Measurements from ENCODE around the gene SMG6.
"Not testable (repeated sequence)": the region's sequence is repeated elsewhere in the genome, so short reads cannot be mapped to it uniquely, and the experiment has no call there.

The SMG6 gene

DNA sequence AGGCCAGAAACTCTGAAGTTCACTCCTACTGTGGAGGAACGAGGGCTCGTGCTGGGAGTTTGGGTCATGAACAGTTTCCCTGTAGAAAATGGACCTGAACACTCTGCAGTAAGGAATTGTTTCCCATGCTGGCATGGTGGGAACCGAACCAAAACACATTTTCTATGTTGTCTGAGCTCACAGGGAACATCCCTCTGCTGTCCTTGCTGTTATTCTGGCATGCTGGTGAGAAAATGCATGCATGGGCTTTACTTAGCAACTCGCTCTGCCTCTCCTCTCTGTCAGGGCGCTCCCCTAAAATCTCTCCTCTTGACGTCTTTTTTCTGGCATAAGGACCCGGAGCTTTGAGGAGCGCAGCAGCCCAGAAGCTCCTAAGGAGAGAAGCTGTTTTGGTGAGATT, 283.9 kb downstream of the SMG6 start:
- no peak for DNase-seq

DNA sequence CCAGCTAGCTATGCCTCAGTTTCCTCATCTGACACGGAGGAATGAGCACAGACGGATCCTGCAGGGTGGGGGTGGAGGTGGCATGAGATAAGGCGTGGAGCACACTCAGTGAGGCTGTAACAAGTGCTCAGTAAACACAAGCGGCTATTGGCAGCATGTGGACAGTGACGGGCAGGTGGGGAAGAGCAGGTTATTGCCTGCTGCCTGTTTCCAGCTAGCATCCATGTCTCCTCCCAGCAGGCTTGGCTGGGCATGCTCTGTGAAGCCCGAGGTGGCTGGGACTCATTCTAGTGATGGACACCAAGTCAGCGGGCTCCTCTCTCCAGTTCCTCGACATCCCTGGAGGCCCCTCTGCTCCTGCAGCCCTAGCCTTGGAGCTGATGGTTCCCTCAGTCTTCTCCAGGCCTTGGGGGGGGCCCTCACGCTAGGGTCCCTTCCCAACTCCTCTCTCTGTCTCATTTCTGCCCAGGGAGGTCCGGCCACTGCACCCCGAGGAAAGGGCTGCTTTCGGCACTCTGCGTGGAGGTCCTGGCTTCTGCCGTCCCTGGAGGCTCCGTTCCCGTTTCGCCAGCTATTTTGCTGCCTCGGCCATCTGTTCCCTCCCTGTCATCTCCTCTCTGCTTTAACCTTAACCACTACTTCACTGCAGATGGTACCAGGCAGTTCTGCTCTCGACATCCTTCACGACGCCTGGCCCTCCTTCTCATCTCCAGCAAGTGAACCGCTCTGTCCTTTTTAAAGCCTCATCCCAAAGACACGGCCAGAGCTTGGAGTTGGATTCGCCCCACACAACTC, 284.7 kb downstream of the SMG6 start:
- DNase-seq, result no peak

DNA sequence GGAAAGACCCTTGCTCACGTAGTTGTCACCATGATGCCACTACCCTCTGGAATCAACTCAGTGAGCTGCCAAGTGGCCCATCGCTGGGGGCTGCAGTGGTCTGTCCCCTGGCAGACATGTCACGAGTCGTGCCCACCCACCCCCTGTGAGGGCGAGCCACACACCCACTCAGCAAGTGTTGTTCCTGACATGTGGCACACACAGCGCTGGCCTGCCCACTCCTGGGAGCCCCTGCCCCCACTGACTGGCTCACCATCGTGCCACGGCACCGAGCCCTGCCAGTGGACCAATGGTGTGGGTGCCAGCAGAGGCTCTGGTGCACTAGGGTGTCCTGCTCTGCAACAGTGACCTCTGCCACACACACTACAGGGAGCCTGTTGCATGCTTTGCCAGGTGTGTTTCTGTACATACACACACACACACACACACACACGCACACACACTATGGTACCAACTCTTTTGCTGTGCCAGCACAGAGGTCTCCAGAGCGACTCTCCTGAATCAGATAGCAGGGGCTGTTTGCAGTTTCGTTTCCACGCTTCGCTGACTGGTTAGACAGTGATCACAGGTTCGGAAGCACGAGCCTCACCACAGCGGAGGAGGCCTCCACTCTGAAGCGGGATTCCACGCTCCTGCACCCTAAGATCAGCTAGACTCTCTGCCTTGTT, 286.2 kb downstream of the SMG6 start:
- no peak for DNase-seq

DNA sequence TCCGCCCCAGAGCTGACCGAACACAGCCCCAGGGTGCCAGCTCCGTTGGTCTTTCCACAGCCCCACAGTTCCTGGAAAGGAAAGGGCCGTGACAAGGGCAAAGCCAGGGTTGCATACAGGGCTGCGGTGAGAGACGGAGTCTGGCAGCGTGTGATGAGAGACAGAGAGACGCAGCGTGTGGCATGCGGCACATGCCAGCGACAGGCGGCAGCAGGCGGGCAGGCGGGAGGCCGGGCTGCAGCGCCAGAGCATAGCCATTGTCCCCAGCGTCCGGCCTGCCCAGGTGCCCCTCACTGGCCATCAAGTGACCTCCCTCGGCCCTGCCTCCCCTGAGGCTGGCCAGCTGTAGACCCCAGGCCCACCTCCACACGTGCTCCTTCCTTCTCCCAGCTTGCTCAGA, 287.1 kb downstream of the SMG6 start:
- DNase-seq, result no peak

DNA sequence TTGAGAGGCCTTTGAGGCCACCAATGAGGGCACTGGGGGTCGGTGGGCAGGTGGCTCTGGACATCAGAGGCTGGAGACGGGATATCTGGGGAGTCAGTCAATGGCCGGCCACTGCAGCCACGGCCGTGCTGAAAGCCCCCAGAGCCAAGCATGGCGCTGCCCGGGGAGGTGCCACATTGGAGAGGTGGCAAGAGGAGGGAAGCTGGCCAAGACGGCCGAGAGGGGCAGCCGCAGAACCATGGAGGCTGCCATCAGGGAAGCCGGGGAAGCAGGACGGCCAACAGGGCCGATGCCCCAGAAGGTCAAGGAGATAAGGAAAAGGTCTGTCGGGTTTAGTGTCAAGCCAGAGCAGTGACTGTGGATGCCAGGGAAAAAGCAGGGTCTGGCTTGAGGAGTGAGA, 288.3 kb downstream of the SMG6 start:
- DNase-seq, result no peak

DNA sequence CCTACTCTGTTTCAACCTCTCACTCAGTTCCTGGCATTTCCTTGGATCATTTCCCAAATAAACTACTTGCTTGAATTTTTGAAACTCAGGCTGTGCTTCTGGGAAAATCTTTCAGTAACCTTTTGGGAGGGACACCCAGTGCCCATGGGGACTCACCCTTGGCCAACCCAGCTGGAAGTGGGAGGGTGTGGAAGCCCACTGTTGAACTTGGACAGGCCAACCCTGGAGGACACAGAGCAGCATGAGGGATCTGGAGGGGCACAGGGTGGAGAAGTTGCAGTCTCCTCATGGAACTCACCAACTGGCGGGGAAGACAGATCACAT, 289.6 kb downstream of the SMG6 start:
- no peak for DNase-seq

DNA sequence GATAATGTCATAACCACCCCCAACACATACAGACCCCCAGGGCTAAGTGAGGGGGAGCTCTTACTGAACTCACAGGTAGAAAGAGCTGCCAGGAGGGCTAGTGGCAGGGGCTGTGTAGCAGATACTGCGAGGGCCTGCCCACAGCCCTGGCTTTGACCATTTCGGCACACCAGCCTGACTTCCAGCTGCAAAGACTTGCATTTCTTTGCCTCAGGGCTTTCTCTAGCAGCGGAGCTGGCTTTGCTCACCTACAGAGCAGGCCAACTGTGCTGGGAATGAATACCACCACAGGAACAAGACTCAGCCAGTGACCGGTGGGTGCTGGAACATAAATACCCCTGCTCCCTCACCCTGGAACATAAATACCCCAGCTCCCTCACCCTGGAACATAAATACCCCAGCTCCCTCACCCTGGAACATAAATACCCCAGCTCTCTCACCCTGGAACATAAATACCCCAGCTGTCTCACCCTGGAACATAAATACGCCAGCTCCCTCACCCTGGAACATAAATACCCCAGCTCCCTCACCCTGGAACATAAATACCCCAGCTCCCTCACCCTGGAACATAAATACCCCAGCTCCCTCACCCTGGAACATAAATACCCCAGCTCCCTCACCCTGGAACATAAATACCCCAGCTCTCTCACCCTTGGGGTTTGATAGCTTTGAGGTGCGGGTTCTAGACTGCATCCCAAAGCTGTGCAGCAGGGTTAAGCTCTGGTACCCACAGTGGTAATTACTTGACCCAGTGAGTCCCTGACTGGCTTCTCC, 290.2 kb downstream of the SMG6 start:
- DNase-seq, result not testable (repeated sequence)

DNA sequence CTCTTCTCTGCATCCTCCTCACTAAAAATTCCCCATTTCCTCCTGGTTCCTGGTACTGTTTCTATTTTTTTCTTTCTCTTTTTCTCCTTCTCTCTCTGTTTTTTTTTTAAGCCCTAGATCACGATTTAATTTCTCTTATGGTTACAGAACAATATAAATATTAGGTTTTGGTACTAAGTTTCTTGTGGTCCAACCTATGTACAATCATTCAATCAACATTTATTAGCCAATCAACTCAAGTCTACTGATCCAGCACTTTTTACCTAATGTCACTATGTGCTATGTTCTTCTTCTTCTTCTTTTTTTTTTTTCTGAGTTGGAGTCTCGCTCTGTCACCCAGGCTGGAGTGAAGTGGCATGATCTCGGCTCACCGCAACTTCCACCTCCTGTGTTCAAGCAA, 291.1 kb downstream of the SMG6 start:
- DNase-seq, result no peak

DNA sequence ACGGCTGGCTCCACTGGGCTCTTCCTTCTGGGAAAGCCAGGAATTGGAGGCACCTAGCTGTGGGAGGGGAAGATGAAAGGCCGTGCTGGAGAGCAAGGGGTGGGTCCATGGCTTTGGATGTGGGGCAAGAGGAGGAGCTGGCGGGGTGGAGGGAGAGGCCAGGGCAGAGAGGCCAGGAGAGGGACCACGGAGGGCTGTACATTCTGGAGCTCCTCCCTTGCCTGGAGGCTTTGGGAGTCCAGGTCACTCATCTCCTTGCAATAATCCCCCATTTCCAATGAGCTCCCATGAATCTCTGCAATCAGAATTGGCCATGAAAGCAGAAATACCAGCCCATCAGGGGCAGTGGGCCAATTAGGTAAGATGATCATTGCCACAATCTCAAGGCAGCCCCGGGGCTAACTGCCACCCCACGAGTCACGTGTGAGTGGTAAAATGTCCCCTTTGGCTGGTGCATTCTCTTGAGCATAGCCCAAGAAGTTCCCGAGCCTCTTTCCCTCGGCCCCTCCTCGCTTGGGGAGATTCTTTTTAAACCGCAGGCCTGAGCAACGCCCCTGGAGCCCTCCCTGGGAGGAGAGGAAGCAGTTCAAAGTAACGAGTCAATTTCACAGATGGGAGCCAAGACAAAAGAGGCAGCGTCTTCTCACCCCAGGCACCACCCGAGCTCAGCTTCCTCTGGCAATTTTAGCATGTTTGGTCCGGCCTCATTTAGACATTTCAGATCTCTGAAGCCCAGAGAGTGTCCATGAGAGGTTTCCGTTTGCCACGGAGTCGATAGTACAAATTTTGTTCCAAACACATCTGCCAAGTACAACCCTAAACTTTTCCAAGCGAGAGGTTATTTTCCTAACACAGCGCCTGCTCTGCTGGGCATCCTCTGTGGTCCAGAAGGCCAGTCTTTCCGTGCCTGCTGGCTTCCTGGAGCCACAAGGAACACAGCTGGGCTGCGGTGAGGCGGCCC, 291.9 kb downstream of the SMG6 start:
- DNase-seq, result no peak
